GM19035 (cell line): ENCODE results near the gene IRF2.

ENCODE experiments used
- ATAC-seq: cut with Tn5 transposase; IDR thresholded peaks from one replicate; pipeline ENCODE4 v1.9.1; 2021; ENCODE audit not compliant: unreplicated experiment

IRF2 gene

GRCh38 chr4:184475096-184475461, 729 bp upstream of the IRF2 start:
- peak; percentile 18 for ATAC-seq

GRCh38 chr4:184473499-184474262, 669 bp downstream of the IRF2 start:
- ATAC-seq: peak; percentile 1

GRCh38 chr4:184472614-184473498, 1.5 kb downstream of the IRF2 start:
- ATAC-seq: peak; percentile 28

DNA sequence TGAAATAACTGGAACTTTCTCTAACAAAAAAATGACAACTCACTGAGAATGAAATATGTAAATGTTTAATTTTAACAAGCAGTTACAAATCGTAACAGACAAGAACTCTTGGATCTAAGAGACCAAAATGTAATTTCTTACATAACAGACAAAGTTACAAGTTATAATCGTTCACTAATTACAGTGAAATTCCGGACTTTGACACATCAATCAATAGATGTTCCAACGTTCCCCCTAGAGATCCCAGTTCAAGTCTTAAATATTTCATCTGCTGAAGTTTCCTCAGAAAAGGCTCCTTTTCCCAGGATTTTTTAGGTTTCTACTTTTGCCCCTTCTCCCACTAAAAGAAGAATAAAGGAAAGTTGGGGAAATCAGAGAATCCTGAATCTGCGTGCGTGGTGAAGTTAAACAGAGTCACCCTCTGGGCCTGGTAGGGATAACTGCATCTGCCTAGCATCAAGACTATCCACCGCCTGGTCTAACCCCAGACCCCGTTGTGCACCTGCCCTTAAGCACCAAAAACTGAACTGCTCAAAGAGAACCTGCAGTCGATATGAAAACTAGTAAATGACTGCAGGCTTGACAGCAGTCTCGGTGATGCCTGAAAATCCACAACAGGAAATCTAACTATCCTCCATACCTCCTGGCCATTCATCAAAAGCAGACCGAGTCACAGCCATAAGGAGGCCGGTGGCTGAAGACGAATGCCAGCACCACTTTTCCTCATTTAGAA, 2.3 kb downstream of the IRF2 start:
- ATAC-seq: no peak

DNA sequence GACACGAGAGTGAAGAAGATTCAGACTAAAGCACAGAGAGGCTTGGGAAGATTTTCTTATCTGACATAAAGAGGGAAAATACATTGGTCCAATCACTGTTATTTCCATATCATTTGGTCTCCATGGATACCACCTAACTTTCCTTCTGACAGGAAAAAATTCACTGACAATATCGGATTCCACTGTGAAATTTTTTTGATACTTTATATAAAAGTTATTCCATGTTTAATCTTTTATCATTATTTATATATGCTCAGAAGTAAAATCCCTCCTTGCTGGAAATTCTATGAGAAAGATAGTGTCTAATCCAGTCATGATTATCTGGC, 3.6 kb downstream of the IRF2 start:
- ATAC-seq: no peak

DNA sequence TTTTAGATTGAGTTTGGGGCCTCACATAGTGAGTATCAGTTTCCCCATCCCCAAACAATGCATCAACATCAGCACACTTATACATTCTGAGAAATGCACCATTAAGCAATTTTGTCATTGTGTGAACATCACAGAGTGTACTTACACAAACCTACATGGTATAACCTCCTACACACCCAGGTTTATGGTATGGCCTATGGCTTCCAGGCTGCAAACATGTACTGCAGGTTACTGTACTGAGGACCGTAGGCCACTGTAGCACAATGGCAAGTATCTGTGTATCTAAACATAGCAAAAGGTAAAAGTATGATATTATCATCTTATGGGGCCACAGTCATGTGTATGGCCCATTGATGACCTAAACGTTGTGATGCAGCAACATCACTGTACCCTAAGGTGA, 7.7 kb downstream of the IRF2 start:
- no peak for ATAC-seq

- ATAC-seq: no peak
Observed at GRCh38 chr4:184464759-184465454, 9.4 kb downstream of the IRF2 start.

DNA sequence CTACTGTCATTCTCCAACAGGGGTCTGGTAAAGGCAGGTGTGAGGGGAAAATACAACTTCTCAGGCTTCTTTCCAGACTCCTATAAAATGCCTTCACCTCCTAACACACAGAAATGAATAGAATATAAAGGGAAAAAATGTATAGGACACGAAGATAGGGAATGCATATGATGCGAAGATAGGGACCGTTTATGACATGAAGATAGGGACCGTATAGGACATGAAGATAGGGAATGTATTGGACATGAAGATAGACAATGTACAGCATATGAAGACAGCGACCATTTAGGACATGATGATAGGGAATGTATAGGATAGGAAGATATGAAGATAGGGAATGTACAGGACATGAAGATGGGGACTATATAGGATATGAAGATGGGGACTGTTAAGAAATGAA, 10.5 kb downstream of the IRF2 start:
- no peak for ATAC-seq

- no peak for ATAC-seq
Observed at GRCh38 chr4:184463158-184463557, 11.2 kb downstream of the IRF2 start.

GRCh38 chr4:184462724-184463123, 11.6 kb downstream of the IRF2 start:
- no peak for ATAC-seq

- ATAC-seq: no peak
Observed at GRCh38 chr4:184461711-184462441, 12.5 kb downstream of the IRF2 start.

DNA sequence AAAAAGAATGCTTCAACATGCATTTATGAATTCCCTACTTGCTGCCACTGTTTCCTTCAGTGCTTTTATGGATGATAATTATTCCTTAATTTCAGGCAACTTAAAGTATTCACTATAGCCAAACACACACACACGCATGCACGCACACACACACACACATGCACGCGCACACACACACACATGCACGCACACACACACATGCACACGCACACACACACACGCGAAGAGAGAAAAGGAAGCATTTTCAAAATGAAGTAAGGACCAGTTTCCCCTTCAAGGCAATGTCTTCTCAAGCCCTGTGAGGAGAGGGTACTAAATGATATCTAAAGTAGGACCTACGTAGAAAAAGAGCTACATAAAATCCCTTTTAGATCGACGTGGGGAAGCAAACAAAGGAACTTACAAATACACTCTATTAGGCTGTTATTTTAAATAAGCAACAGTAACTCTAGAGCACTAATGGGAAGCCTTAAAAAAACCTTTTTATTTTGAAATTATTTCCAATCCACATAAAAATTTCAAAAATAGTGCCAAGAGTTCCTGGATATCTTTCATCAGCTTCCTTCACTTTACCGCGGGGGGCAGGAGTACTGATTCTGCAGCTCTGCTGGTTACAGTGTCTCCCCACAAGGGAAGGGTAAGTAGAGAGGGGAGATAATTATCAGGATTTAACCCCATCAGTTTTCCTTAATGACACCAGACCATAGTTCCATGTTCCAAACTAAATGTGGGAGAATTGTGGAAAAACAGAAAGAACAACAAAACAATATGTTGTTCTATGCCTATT, 13.7 kb downstream of the IRF2 start:
- ATAC-seq: no peak

- no peak for ATAC-seq
Observed at GRCh38 chr4:184459413-184459812, 14.9 kb downstream of the IRF2 start.

DNA sequence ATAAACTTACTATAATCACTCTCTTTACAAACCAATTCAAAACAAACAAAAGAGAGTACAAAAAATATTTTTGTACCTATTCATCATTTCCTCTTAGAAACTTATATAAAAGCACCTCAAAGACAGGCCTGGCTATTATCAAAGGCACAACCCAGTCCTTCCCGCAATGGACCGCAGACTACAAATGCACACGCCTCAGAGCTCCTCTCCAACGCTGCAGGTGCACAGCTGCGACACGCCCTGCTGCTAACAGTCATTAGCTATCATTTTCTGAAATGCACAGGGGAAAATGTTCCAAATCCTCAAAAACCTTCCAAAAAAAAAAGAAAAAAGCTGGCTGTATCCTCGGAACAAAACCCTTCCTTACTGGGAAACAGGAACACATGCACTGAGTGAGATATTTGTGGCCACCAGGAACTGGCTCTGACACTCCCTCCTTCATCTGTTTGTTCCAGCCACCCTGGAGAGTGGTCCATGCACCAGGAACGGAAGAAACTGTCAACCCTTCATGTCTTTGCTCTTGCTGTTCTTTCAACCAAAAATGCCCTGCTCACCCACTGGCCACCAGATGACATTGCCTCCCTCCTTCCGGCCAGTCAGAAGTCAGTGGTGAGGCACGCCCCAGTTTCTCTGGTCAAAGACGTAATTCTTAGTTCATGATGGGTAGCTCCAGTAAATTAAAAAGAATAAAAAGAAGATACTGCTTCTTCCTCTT, 16.7 kb downstream of the IRF2 start:
- no peak for ATAC-seq

- no peak for ATAC-seq
Observed at GRCh38 chr4:184456337-184456736, 18.0 kb downstream of the IRF2 start.

DNA sequence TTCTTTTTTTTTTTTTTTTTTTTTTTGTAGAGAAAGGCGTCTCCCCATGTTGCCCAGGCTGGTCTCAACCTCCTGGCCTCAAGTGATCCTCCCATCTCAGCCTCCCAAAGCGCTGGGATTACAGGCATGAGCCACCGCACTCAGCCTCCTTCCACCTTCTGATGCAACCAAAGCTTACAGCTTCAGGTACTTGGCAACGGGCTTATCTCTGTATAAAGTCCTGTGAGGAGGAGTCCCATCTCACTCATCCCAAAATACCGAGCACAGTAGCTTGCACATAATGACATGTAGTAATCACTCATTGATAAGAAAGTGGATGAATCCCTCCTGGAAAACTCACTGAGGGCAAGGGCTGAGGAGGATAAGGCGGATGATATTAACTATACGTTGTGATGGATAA, 19.1 kb downstream of the IRF2 start:
- ATAC-seq: no peak

GRCh38 chr4:184453365-184454160, 20.8 kb downstream of the IRF2 start:
- peak; percentile 78 for ATAC-seq

- no peak for ATAC-seq
Observed at GRCh38 chr4:184452740-184453139, 21.6 kb downstream of the IRF2 start.
